ENCODE results near the gene MYO5A. TPM values are rescaled to one million over a fixed set of nuclear protein-coding genes. Genes with fewer than 3 reads are reported as not detected.

Gene MYO5A
- total and polyA plus RNA-seq, 10 of the 15 experiments (the other 5 are each of a cell fraction or from before 2014, with no cell fraction given), result 4.2 to 42.9 (median 31.1) TPM

- no peak for TF ChIP-seq PKNOX1 (IDR thresholded peaks at IDR 0.05)
- TF ChIP-seq TARDBP (IDR thresholded peaks at IDR 0.05; ENCODE audit: borderline replicate concordance), result no peak
- TF ChIP-seq NFYA (IDR thresholded peaks at IDR 0.05; ENCODE audit: borderline replicate concordance, low read depth, low read length), result no peak
- no peak for TF ChIP-seq EZH2 (IDR thresholded peaks at IDR 0.05; ENCODE audit: borderline replicate concordance, control insufficient read depth, low read depth, low read length)
- TF ChIP-seq JUNB (IDR thresholded peaks at IDR 0.05), result no peak
Observed at GRCh38 chr15:52440414-52440813, 88.3 kb downstream of the MYO5A start (continued).

- Histone ChIP-seq H4K20me1 (ENCODE audit: control insufficient read depth, insufficient read depth) (no peaks in the 10 kb centered on the region), H3K27me3 (replicated peaks in 1 of 2; ENCODE audit: control insufficient read depth in 2 of 2, insufficient read depth in 2 of 2, low read length in 1 of 2) (no peaks in the 10 kb centered on the region), H3K36me3 (ENCODE audit: control insufficient read depth in 2 of 2, insufficient read depth in 2 of 2, low read length in 1 of 2) (no peaks in the 10 kb centered on the region; a peak in 1 of 4 replicates), H3K9ac (ENCODE audit: control insufficient read depth, insufficient read depth, low read length) (no peak overlapping the region), H3K27ac (ENCODE audit: control insufficient read depth, insufficient read depth) (no peak overlapping the region), H3K79me2 (ENCODE audit: control insufficient read depth, insufficient read depth, low read length) (peaks cover 4% of the 10 kb centered on the region; the same call in 1 of the 2 replicates), H3K4me1 (ENCODE audit: control insufficient read depth, insufficient read depth, low read length) (peaks cover 9% of the 10 kb centered on the region), H3K4me3 (no peak overlapping the region), H3K4me2 (ENCODE audit: control insufficient read depth, insufficient read depth) (no peak overlapping the region), H2AFZ (ENCODE audit: control insufficient read depth, low read depth, low read length) (no peak overlapping the region), H3K9me3 (replicated peaks; ENCODE audit: control insufficient read depth, insufficient read depth, low read length) (no peaks in the 10 kb centered on the region; the same call in 2 of the 3 replicates)
- BruUV-seq (replicated peaks), result no TSS peak
- in situ Hi-C loops (cut with MboI), result no loop called here
- ATAC-seq (no peak), FAIRE-seq (no peak), DNase-seq (ENCODE audit: low read depth, low spot score) (no peak)
- RAD21 ChIA-PET (ENCODE audit: unreplicated experiment), result interaction anchor here (1.7 kb wide), 1 partner anchor 25 kb away, joined by 4 read pairs; no protein-coding TSS in a partner anchor
- SMC1A ChIA-PET (ENCODE audit: uncharacterized antibody, unreplicated experiment), result interaction anchor here (0.7 to 2.7 kb wide), 4 partner anchors 24 to 177 kb away, joined by 3 to 10 read pairs (median 5); no protein-coding TSS in a partner anchor
- POLR2A ChIA-PET, result no interaction called here
- intact Hi-C loops (cut with micrococcal nuclease; ENCODE audit: unreplicated experiment), result no loop called here
- CTCF ChIA-PET, result interaction anchor here (1.2 kb wide), 1 partner anchor 26 kb away, joined by 3 read pairs; no protein-coding TSS in a partner anchor
- TF ChIP-seq REST (IDR thresholded peaks at IDR 0.05; ENCODE audit: low read depth, low read length) (no peak), MEF2A (IDR thresholded peaks at IDR 0.05; ENCODE audit: insufficient read depth, low read depth, low read length) (no peak), KLF5 (IDR thresholded peaks at IDR 0.05; ENCODE audit: partially characterized antibody) (no peak), CHD2 (IDR thresholded peaks at IDR 0.05; ENCODE audit: borderline replicate concordance, low read depth, low read length) (no peak), ZBTB4 (CRISPR knock-in tag; IDR thresholded peaks at IDR 0.05) (no peak), PAX5 (IDR thresholded peaks at IDR 0.05; ENCODE audit: borderline replicate concordance, low read depth, low read length) (no peak), ATF7 (IDR thresholded peaks at IDR 0.05; ENCODE audit: low read depth) (no peak), NR2C1 (IDR thresholded peaks at IDR 0.05) (no peak), RBBP5 (conservative IDR thresholded peaks at IDR 0.05) (no peak), STAT1 (conservative IDR thresholded peaks at IDR 0.05) (no peak), SMAD5 (IDR thresholded peaks at IDR 0.05; ENCODE audit: low read depth) (no peak), CHD1 (IDR thresholded peaks at IDR 0.05; ENCODE audit: low read depth, low read length) (no peak)
Observed at GRCh38 chr15:52439470-52439869, 89.2 kb downstream of the MYO5A start.
